ENCODE results near the gene VSNL1.

DNA sequence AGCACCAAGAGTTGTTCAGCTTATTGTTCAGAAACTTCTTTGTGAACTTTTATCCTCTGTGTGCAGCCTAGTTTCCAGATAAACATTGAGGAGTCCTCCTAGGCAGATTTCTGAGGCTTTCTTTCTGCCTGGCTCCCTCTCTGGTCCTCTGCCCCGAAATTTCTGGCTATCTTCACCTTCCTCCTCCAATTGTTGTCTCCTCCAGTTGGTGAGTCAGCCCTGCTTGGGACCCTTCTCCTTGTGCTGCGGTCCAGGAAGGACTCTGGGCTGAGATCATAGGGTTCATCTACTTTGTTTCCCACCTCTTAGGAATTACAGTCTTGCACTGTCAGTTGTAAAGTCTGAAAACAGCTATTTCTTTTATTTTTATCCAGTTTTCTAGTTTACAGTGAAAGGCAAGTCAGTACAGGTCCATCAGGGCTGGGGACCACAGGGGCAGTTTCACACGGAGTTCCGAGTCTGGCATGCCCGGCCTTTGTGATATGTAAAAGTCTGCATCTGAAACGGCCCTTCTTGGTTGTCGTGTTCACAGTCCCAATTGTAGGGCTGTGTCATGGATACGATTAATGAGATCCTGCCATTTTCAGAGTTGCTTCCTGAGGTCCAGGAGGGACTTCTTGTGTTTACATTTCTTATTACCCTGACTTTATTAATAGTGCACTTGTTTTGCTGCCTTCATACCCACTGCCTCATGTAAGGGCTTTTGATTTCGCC is 112.3 kb downstream of the VSNL1 start:
- TF ChIP-seq, protein P1, sequence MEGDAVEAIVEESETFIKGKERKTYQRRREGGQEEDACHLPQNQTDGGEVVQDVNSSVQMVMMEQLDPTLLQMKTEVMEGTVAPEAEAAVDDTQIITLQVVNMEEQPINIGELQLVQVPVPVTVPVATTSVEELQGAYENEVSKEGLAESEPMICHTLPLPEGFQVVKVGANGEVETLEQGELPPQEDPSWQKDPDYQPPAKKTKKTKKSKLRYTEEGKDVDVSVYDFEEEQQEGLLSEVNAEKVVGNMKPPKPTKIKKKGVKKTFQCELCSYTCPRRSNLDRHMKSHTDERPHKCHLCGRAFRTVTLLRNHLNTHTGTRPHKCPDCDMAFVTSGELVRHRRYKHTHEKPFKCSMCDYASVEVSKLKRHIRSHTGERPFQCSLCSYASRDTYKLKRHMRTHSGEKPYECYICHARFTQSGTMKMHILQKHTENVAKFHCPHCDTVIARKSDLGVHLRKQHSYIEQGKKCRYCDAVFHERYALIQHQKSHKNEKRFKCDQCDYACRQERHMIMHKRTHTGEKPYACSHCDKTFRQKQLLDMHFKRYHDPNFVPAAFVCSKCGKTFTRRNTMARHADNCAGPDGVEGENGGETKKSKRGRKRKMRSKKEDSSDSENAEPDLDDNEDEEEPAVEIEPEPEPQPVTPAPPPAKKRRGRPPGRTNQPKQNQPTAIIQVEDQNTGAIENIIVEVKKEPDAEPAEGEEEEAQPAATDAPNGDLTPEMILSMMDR (conservative IDR thresholded peaks at IDR 0.05; ENCODE audit: low read depth in 2 of 2) = no peak
- TF ChIP-seq EZH2phosphoT487 (IDR thresholded peaks at IDR 0.05; ENCODE audit: unreplicated experiment) (no peak), EZH2 (IDR thresholded peaks at IDR 0.05; ENCODE audit: low read depth, unreplicated experiment) (no peak), POLR2AphosphoS5 (IDR thresholded peaks at IDR 0.05; ENCODE audit: low read depth) (no peak), STAT1 (IDR thresholded peaks at IDR 0.05; ENCODE audit: unreplicated experiment) (no peak), CREB1 (CRISPR knock-in tag; IDR thresholded peaks at IDR 0.05; ENCODE audit: low read depth) (no peak)
- TF ChIP-seq, protein P2, sequence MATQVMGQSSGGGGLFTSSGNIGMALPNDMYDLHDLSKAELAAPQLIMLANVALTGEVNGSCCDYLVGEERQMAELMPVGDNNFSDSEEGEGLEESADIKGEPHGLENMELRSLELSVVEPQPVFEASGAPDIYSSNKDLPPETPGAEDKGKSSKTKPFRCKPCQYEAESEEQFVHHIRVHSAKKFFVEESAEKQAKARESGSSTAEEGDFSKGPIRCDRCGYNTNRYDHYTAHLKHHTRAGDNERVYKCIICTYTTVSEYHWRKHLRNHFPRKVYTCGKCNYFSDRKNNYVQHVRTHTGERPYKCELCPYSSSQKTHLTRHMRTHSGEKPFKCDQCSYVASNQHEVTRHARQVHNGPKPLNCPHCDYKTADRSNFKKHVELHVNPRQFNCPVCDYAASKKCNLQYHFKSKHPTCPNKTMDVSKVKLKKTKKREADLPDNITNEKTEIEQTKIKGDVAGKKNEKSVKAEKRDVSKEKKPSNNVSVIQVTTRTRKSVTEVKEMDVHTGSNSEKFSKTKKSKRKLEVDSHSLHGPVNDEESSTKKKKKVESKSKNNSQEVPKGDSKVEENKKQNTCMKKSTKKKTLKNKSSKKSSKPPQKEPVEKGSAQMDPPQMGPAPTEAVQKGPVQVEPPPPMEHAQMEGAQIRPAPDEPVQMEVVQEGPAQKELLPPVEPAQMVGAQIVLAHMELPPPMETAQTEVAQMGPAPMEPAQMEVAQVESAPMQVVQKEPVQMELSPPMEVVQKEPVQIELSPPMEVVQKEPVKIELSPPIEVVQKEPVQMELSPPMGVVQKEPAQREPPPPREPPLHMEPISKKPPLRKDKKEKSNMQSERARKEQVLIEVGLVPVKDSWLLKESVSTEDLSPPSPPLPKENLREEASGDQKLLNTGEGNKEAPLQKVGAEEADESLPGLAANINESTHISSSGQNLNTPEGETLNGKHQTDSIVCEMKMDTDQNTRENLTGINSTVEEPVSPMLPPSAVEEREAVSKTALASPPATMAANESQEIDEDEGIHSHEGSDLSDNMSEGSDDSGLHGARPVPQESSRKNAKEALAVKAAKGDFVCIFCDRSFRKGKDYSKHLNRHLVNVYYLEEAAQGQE (IDR thresholded peaks at IDR 0.05; ENCODE audit: unreplicated experiment) = no peak
- TF ChIP-seq, protein P3, sequence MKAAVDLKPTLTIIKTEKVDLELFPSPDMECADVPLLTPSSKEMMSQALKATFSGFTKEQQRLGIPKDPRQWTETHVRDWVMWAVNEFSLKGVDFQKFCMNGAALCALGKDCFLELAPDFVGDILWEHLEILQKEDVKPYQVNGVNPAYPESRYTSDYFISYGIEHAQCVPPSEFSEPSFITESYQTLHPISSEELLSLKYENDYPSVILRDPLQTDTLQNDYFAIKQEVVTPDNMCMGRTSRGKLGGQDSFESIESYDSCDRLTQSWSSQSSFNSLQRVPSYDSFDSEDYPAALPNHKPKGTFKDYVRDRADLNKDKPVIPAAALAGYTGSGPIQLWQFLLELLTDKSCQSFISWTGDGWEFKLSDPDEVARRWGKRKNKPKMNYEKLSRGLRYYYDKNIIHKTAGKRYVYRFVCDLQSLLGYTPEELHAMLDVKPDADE (IDR thresholded peaks at IDR 0.05) = no peak

Measured in GM23338 (cell line).